Chondrocyte (in vitro differentiated cells): ENCODE data around the gene CCDC17. TPM values are rescaled to one million over a fixed set of nuclear protein-coding genes. Genes with fewer than 3 reads are reported as not detected.

Source experiments
- DNase-seq: peaks from one replicate; pipeline ENCODE4 v3.0.0; 2021; ENCODE audit warnings: mixed read lengths, low spot score
- H3K27ac Mint-ChIP-seq: one replicate; pipeline ENCODE4 v1.8.0; 2021; ENCODE audit warnings: mild to moderate bottlenecking, moderate library complexity, mixed read lengths; ENCODE audit not compliant: unreplicated experiment
- H3K27me3 Mint-ChIP-seq: 2 replicates; pipeline ENCODE4 v1.8.0; 2021; ENCODE audit warnings: low read depth, mixed read lengths
- H3K36me3 Mint-ChIP-seq: 2 replicates; pipeline ENCODE4 v1.8.0; 2021; ENCODE audit warnings: low read depth, mixed read lengths
- H3K4me1 Mint-ChIP-seq: 2 replicates; pipeline ENCODE4 v1.8.0; 2021; ENCODE audit warnings: low read depth, mild to moderate bottlenecking, mixed read lengths
- H3K4me3 Mint-ChIP-seq: one replicate; pipeline ENCODE4 v1.8.0; 2021; ENCODE audit warnings: mild to moderate bottlenecking, moderate library complexity, mixed read lengths; ENCODE audit not compliant: unreplicated experiment
- H3K9me3 Mint-ChIP-seq: 2 replicates; pipeline ENCODE4 v1.8.0; 2021; ENCODE audit warnings: low read depth, mixed read lengths
- total RNA-seq: library from RNA; stranded (reverse); gene quantifications from 3 replicates; pipeline ENCODE4 v1.2.1, GENCODE V29; 2021
- TF ChIP-seq, protein P1 (sequence below): fragments of 200-600 bp; sonication (generic); IDR thresholded peaks from 2 replicates; pipeline ENCODE4 v1.5.0; 2021; ENCODE audit warnings: antibody characterized with exemption, mild to moderate bottlenecking, moderate library complexity

CCDC17 gene
- total RNA-seq, 1 donor from 2014 or later = 0.90 TPM

DNA sequence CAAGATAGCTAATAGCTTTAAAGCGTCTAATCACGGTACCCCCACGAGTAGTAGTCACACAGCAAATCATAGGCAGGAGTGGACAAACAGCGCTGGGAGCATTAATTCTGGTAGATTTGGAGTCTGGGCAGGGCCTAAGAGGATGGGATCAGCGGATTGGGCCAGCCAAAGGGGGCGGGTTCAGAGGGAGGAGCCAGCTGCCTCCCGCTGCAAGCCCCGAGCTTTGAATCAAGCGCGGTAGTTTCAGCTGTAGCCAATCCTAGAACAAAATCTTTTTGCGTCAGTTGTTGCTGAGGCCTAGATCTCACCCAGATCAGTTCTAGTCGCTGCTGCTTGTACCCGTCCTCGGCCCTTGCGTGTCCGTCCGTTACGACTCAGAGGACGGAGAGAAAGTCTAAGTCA is 40.6 kb downstream of the CCDC17 start:
- no peaks in the 10 kb centered on the region for H3K36me3 Mint-ChIP-seq
- DNase-seq = peak; percentile 95
- TF ChIP-seq, protein P1, sequence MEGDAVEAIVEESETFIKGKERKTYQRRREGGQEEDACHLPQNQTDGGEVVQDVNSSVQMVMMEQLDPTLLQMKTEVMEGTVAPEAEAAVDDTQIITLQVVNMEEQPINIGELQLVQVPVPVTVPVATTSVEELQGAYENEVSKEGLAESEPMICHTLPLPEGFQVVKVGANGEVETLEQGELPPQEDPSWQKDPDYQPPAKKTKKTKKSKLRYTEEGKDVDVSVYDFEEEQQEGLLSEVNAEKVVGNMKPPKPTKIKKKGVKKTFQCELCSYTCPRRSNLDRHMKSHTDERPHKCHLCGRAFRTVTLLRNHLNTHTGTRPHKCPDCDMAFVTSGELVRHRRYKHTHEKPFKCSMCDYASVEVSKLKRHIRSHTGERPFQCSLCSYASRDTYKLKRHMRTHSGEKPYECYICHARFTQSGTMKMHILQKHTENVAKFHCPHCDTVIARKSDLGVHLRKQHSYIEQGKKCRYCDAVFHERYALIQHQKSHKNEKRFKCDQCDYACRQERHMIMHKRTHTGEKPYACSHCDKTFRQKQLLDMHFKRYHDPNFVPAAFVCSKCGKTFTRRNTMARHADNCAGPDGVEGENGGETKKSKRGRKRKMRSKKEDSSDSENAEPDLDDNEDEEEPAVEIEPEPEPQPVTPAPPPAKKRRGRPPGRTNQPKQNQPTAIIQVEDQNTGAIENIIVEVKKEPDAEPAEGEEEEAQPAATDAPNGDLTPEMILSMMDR = no peak
- H3K4me3 Mint-ChIP-seq = peak overlapping the region; percentile 91
- H3K9me3 Mint-ChIP-seq = no peaks in the 10 kb centered on the region
- H3K27me3 Mint-ChIP-seq = no peaks in the 10 kb centered on the region
- H3K4me1 Mint-ChIP-seq = peaks cover 21% of the 10 kb centered on the region
- peak overlapping the region; percentile 98 for H3K27ac Mint-ChIP-seq

DNA sequence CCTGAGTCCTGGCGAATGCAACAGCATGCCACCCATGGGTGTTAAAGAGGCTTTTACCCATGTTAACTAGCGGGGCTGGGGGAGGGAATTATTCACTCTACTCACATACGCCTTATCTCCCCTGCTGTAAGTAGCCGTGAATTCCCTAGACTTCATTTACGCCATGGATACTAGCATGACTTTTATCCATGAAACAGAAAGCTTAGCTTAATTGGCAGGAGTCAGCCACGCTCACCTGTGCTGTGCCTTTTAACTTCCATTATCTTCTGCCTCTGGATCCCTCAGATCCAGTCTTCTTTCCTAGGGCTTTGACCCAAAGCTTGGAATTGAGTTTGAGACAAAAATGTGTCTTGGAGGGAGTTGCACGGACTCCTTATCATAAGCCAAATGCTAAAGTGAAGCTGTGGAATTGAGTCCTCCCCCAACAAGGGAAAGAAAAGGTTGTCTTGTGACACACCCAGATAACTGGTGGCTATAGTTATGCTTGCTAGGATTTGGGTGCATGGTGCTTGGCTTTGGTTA is 49.7 kb downstream of the CCDC17 start:
- DNase-seq = no peak
- H3K9me3 Mint-ChIP-seq = no peaks in the 10 kb centered on the region
- H3K4me1 Mint-ChIP-seq = peaks cover 2% of the 10 kb centered on the region
- peaks cover 12% of the 10 kb centered on the region for H3K36me3 Mint-ChIP-seq
- no peak overlapping the region for H3K27ac Mint-ChIP-seq
- no peaks in the 10 kb centered on the region for H3K27me3 Mint-ChIP-seq
- TF ChIP-seq, protein P1 = no peak
- no peak overlapping the region for H3K4me3 Mint-ChIP-seq

DNA sequence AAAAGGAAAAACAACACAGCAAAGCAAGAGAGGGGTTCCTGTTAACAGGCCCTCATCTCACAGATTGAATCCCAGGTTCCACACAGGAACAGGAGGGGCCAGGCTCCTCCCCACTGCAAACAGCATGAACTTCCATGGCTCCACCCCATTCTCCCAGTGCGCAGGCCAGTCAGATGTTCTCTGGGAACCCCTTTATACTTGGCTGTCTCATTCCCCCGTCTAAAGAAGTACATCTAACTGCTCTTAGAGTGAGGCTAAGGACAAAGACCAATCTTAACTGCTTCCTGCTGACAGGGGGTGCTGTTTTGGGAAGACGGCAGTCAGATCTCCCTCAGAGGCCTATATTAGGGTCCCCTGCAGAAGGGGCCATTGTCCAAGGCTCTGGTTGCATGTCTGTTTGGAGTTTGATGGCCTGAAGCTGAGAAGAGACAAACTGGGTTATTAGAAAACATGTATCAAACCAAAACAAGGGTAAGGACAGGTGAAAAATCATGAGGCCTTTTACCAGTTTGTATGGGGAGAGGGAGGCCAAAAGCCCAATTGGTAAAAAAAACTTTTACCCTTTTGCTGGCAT is 50.5 kb downstream of the CCDC17 start:
- Mint-ChIP-seq H3K4me3 (no peak overlapping the region), H3K27me3 (no peaks in the 10 kb centered on the region), H3K27ac (no peak overlapping the region), H3K36me3 (peaks cover 12% of the 10 kb centered on the region), H3K4me1 (peaks cover 2% of the 10 kb centered on the region), H3K9me3 (no peaks in the 10 kb centered on the region)
- DNase-seq = peak; percentile 22
- TF ChIP-seq, protein P1 = no peak

- no peak overlapping the region for H3K27ac Mint-ChIP-seq
- TF ChIP-seq, protein P1 = no peak
- H3K27me3 Mint-ChIP-seq = no peaks in the 10 kb centered on the region
- no peak for DNase-seq
- H3K36me3 Mint-ChIP-seq = peaks cover 26% of the 10 kb centered on the region
- H3K9me3 Mint-ChIP-seq = no peaks in the 10 kb centered on the region
- no peak overlapping the region for H3K4me3 Mint-ChIP-seq
- H3K4me1 Mint-ChIP-seq = peaks cover 1% of the 10 kb centered on the region
Observed at GRCh38 chr1:45570631-45571030, 53.2 kb downstream of the CCDC17 start.

Other genes starting within 250 kb of the CCDC17 start
- gene TESK2, start 132.9 kb downstream of the CCDC17 start, total RNA-seq = 1.3 to 2.7 TPM (median 1.6 TPM) in 3 replicates
- gene CCDC163, start 124.0 kb downstream of the CCDC17 start, total RNA-seq = 1.6 to 2.0 TPM (median 1.8 TPM) in 3 replicates
- 4.6 to 8.9 TPM (median 5.9 TPM) in 3 replicates for gene MMACHC, start 123.8 kb downstream of the CCDC17 start, total RNA-seq
- 291 to 523 TPM (median 297 TPM) in 3 replicates for gene PRDX1, start 102.2 kb downstream of the CCDC17 start, total RNA-seq
- 154 to 206 TPM (median 167 TPM) in 3 replicates for gene AKR1A1, start 73.2 kb downstream of the CCDC17 start, total RNA-seq
- gene NASP, start 40.0 kb downstream of the CCDC17 start, total RNA-seq = 38.9 to 76.9 TPM (median 42.3 TPM) in 3 replicates
- gene GPBP1L1, start 62.5 kb upstream of the CCDC17 start, total RNA-seq = 82.5 to 85.5 TPM (median 84.0 TPM) in 3 replicates
- gene TMEM69, start 64.1 kb upstream of the CCDC17 start, total RNA-seq = 11.8 to 17.2 TPM (median 15.1 TPM) in 3 replicates
- 20.3 to 22.7 TPM (median 20.4 TPM) in 3 replicates for gene IPP, start 126.6 kb upstream of the CCDC17 start, total RNA-seq
- gene MAST2, start 179.6 kb upstream of the CCDC17 start, total RNA-seq = 51.2 to 61.8 TPM (median 53.2 TPM) in 3 replicates